Vagina (tissue), 2 donors: ENCODE measurements around the gene NEU2.

Experiments used
- CTCF ChIP-seq, 3 experiments: fragments of 450-650 bp in 2 of 3; fragments of 200-600 bp in 1 of 3; sonication (generic) in 1 of 3; IDR thresholded peaks; one replicate each; pipeline ENCODE4 v1.5.1; 2017 to 2019; ENCODE audit warnings: antibody characterized with exemption in 3 of 3, mild to moderate bottlenecking in 2 of 3, moderate library complexity in 2 of 3
- POLR2A ChIP-seq, 2 donors: fragments of 450-650 bp; IDR thresholded peaks; one replicate each; pipeline ENCODE4 v1.6.1; 2017; ENCODE audit warnings: antibody characterized with exemption in 2 of 2, mild to moderate bottlenecking in 2 of 2, moderate library complexity in 2 of 2

- TF ChIP-seq CTCF (IDR thresholded peaks at IDR 0.05) = no peak
- TF ChIP-seq POLR2A (IDR thresholded peaks at IDR 0.05) = no peak
Observed at GRCh38 chr2:233072838-233073237, 40.4 kb downstream of the NEU2 start.
